HG02588 (cell line): ENCODE results near the gene UBE3B.

Experiments
- ATAC-seq: cut with Tn5 transposase; IDR thresholded peaks from one replicate; pipeline ENCODE4 v1.9.1; 2021; ENCODE audit warnings: mild to moderate bottlenecking, moderate library complexity; ENCODE audit not compliant: unreplicated experiment

Gene UBE3B

GRCh38 chr12:109567967-109568366, 90.5 kb downstream of the UBE3B start:
- ATAC-seq: no peak

GRCh38 chr12:109568486-109568885, 91.1 kb downstream of the UBE3B start:
- no peak for ATAC-seq

GRCh38 chr12:109571773-109572505, 94.5 kb downstream of the UBE3B start:
- no peak for ATAC-seq

GRCh38 chr12:109572506-109572845, 95.0 kb downstream of the UBE3B start:
- ATAC-seq: no peak

GRCh38 chr12:109573029-109573913, 95.8 kb downstream of the UBE3B start, which contains the start of the genes MMAB and MVK:
Gene MMAB (minus strand): TSS chr12:109573504. CDS start chr12:109573480, 24 bp downstream.
Gene MVK (plus strand): TSS chr12:109573794. CDS start chr12:109574823, 1,029 bp downstream.
- ATAC-seq: peak; percentile 93

GRCh38 chr12:109573914-109574244, 96.4 kb downstream of the UBE3B start:
- peak; percentile 2 for ATAC-seq

GRCh38 chr12:109575683-109576082, 98.2 kb downstream of the UBE3B start:
- ATAC-seq: no peak

GRCh38 chr12:109577311-109577710, 99.9 kb downstream of the UBE3B start:
- no peak for ATAC-seq

GRCh38 chr12:109578330-109578927, 101.0 kb downstream of the UBE3B start:
- ATAC-seq: no peak

- no peak for ATAC-seq
These were observed 102.2 kb downstream of the UBE3B start for GRCh38 chr12:109579639-109580038.

GRCh38 chr12:109580272-109580671, 102.8 kb downstream of the UBE3B start:
- ATAC-seq: no peak

- ATAC-seq: no peak
These were observed 103.4 kb downstream of the UBE3B start for GRCh38 chr12:109580684-109581333.

GRCh38 chr12:109581334-109581691, 103.9 kb downstream of the UBE3B start:
- no peak for ATAC-seq

- no peak for ATAC-seq
These were observed 104.4 kb downstream of the UBE3B start for GRCh38 chr12:109581856-109582255.

GRCh38 chr12:109582636-109583035, 105.2 kb downstream of the UBE3B start:
- ATAC-seq: no peak

GRCh38 chr12:109583733-109584132, 106.3 kb downstream of the UBE3B start:
- no peak for ATAC-seq
